Breast epithelium (tissue), 3 donors: ENCODE measurements around the gene TMEM273.

Experiments
- CTCF ChIP-seq, 3 donors: fragments of 450-650 bp; IDR thresholded peaks; one replicate each; pipeline ENCODE4 v1.5.1; 2016 to 2017; ENCODE audit warnings: antibody characterized with exemption in 3 of 3, mild to moderate bottlenecking in 3 of 3, moderate library complexity in 3 of 3
- POLR2A ChIP-seq: fragments of 450-650 bp; IDR thresholded peaks from one replicate; pipeline ENCODE4 v1.6.1; 2016; ENCODE audit warnings: antibody characterized with exemption, mild to moderate bottlenecking, moderate library complexity

- no peak for TF ChIP-seq CTCF (IDR thresholded peaks at IDR 0.05)
- TF ChIP-seq POLR2A, result no peak
Observed at GRCh38 chr10:49207113-49207512, 18.9 kb upstream of the TMEM273 start.
